ENCODE data around the gene TRMU.
"Not testable (repeated sequence)": the region's sequence is repeated elsewhere in the genome, so short reads cannot be mapped to it uniquely, and the experiment has no call there.

TRMU gene

GRCh38 chr22:46390652-46391301, 55.3 kb downstream of the TRMU start:
- DNase-seq: peak; percentile 81

GRCh38 chr22:46391486-46392136, 56.1 kb downstream of the TRMU start:
- DNase-seq: no peak

- no peak for DNase-seq
Observed at GRCh38 chr22:46392137-46392844, 56.8 kb downstream of the TRMU start.

GRCh38 chr22:46393873-46394272, 58.4 kb downstream of the TRMU start:
- DNase-seq: no peak

- no peak for DNase-seq
Observed at GRCh38 chr22:46394622-46395021, 59.1 kb downstream of the TRMU start.

- DNase-seq: no peak
Observed at GRCh38 chr22:46395145-46395544, 59.6 kb downstream of the TRMU start.

- not testable (repeated sequence) for DNase-seq
Observed at GRCh38 chr22:46397049-46397448, 61.5 kb downstream of the TRMU start.

- no peak for DNase-seq
Observed at GRCh38 chr22:46397514-46397913, 62.0 kb downstream of the TRMU start.

- DNase-seq: no peak
Observed at GRCh38 chr22:46397951-46398350, 62.4 kb downstream of the TRMU start.

- DNase-seq: no peak
Observed at GRCh38 chr22:46399251-46400024, 63.9 kb downstream of the TRMU start.

GRCh38 chr22:46401370-46401769, 65.9 kb downstream of the TRMU start:
- no peak for DNase-seq

- no peak for DNase-seq
Observed at GRCh38 chr22:46402505-46402904, 67.0 kb downstream of the TRMU start.

GRCh38 chr22:46403880-46404279, 68.4 kb downstream of the TRMU start:
- DNase-seq: not testable (repeated sequence)

GRCh38 chr22:46405901-46406300, 70.4 kb downstream of the TRMU start:
- DNase-seq: no peak

- DNase-seq: no peak
Observed at GRCh38 chr22:46406349-46406748, 70.8 kb downstream of the TRMU start.

- no peak for DNase-seq
Observed at GRCh38 chr22:46406791-46407190, 71.3 kb downstream of the TRMU start.

Data from right forelimb (tissue), 1 donor.